H9 (cell line): ENCODE measurements around the gene OAF. TPM values are rescaled to one million over a fixed set of nuclear protein-coding genes. Genes with fewer than 3 reads are reported as not detected.

Experiments
- DNase-seq: peaks from one replicate; pipeline ENCODE4 v3.0.0-alpha.2; 2017
- H2AFZ ChIP-seq: one replicate; pipeline ENCODE4 v1.6.1; 2013; ENCODE audit warnings: mild to moderate bottlenecking, low read length, control low read depth, moderate library complexity
- H2AK5ac ChIP-seq: 2 replicates; pipeline ENCODE4 v1.6.1; 2013; ENCODE audit warnings: low read length, control low read depth, mixed read lengths; ENCODE audit not compliant: insufficient read length
- H2BK120ac ChIP-seq: one replicate; pipeline ENCODE4 v1.6.1; 2013; ENCODE audit warnings: low read depth, mild to moderate bottlenecking, low read length, control low read depth, inconsistent platforms; ENCODE audit not compliant: poor library complexity, severe bottlenecking
- H2BK12ac ChIP-seq: 2 replicates; pipeline ENCODE4 v1.6.1; 2013; ENCODE audit warnings: low read length, control low read depth, mixed read lengths, low read depth; ENCODE audit not compliant: insufficient read length
- H2BK15ac ChIP-seq: 2 replicates; pipeline ENCODE4 v1.6.1; 2013; ENCODE audit warnings: low read depth, low read length, control low read depth
- H2BK20ac ChIP-seq: one replicate; pipeline ENCODE4 v1.6.1; 2013; ENCODE audit warnings: low read depth, mild to moderate bottlenecking, low read length, control low read depth, inconsistent platforms; ENCODE audit not compliant: poor library complexity, severe bottlenecking
- H2BK5ac ChIP-seq: 2 replicates; pipeline ENCODE4 v1.6.1; 2013; ENCODE audit warnings: low read length, control low read depth, mixed read lengths; ENCODE audit not compliant: insufficient read length
- H3K14ac ChIP-seq: 2 replicates; pipeline ENCODE4 v1.6.1; 2013; ENCODE audit warnings: low read length, control low read depth; ENCODE audit not compliant: insufficient read depth
- H3K18ac ChIP-seq: 2 replicates; pipeline ENCODE4 v1.6.1; 2013; ENCODE audit warnings: low read depth, mild to moderate bottlenecking, mixed read lengths, low read length, control low read depth; ENCODE audit not compliant: insufficient read length
- H3K23ac ChIP-seq: 2 replicates; pipeline ENCODE4 v1.6.1; 2013; ENCODE audit warnings: low read length, control low read depth, mixed read lengths, low read depth; ENCODE audit not compliant: insufficient read length
- H3K23me2 ChIP-seq: 2 replicates; pipeline ENCODE4 v1.6.1; 2013; ENCODE audit warnings: low read depth, mild to moderate bottlenecking, mixed read lengths, low read length, control low read depth; ENCODE audit not compliant: insufficient read length, poor library complexity, severe bottlenecking
- H3K27ac ChIP-seq: 2 replicates; pipeline ENCODE4 v1.5.1; 2013; ENCODE audit warnings: low read length, control low read depth, mixed read lengths, low read depth; ENCODE audit not compliant: insufficient read length
- H3K27me3 ChIP-seq: 2 replicates; pipeline ENCODE4 v1.6.1; 2013; ENCODE audit warnings: low read length, control low read depth, inconsistent platforms; ENCODE audit not compliant: insufficient read depth
- H3K4ac ChIP-seq: 2 replicates; pipeline ENCODE4 v1.6.1; 2013; ENCODE audit warnings: low read depth, mild to moderate bottlenecking, control low read depth, inconsistent platforms, low read length, moderate library complexity
- H3K4me1 ChIP-seq: 2 replicates; pipeline ENCODE4 v1.6.1; 2013; ENCODE audit warnings: low read length, control low read depth, inconsistent platforms; ENCODE audit not compliant: insufficient read depth
- H3K4me2 ChIP-seq: 2 replicates; pipeline ENCODE4 v1.6.1; 2013; ENCODE audit warnings: low read length, control low read depth, mixed read lengths; ENCODE audit not compliant: insufficient read length, insufficient read depth
- H3K56ac ChIP-seq: 2 replicates; pipeline ENCODE4 v1.6.1; 2013; ENCODE audit warnings: low read depth, mild to moderate bottlenecking, mixed read lengths, low read length, control low read depth; ENCODE audit not compliant: insufficient read length
- H3K79me1 ChIP-seq: 2 replicates; pipeline ENCODE4 v1.6.1; 2013; ENCODE audit warnings: low read depth, mild to moderate bottlenecking, moderate library complexity, low read length, control low read depth, inconsistent platforms; ENCODE audit not compliant: insufficient read depth, poor library complexity, severe bottlenecking
- H3K79me2 ChIP-seq: 2 replicates; pipeline ENCODE4 v1.6.1; 2013; ENCODE audit warnings: low read length, control low read depth, inconsistent platforms; ENCODE audit not compliant: insufficient read depth
- H3K9ac ChIP-seq: 2 replicates; pipeline ENCODE4 v1.6.1; 2013; ENCODE audit warnings: low read length, control low read depth, mixed read lengths; ENCODE audit not compliant: insufficient read length; ENCODE audit errors: extremely low read depth
- H3K9me3 ChIP-seq: one replicate; pipeline ENCODE4 v1.6.1; 2013; ENCODE audit warnings: low read depth, low read length, inconsistent platforms; ENCODE audit not compliant: control insufficient read depth
- H3T11ph ChIP-seq: one replicate; pipeline ENCODE4 v1.6.1; 2013; ENCODE audit warnings: mild to moderate bottlenecking, low read length, control low read depth, inconsistent platforms
- H4K20me1 ChIP-seq: one replicate; pipeline ENCODE4 v1.6.1; 2013; ENCODE audit not compliant: control insufficient read depth, insufficient read length, insufficient read depth
- H4K5ac ChIP-seq: 2 replicates; pipeline ENCODE4 v1.6.1; 2013; ENCODE audit warnings: low read depth, mild to moderate bottlenecking, mixed read lengths, low read length, control low read depth; ENCODE audit not compliant: insufficient read length
- H4K8ac ChIP-seq: replicated peaks from 2 replicates; pipeline ENCODE4 v1.6.1; 2013; ENCODE audit warnings: low read length, control low read depth, mixed read lengths, low read depth; ENCODE audit not compliant: insufficient read length
- H4K91ac ChIP-seq: 2 replicates; pipeline ENCODE4 v1.6.1; 2013; ENCODE audit warnings: low read depth, mild to moderate bottlenecking, moderate library complexity, mixed read lengths, low read length, control low read depth; ENCODE audit not compliant: insufficient read length
- H3K27ac Mint-ChIP-seq, 3 experiments: 2 replicates in 2 of 3; 3 replicates in 1 of 3; pipeline ENCODE4 v1.8.0; 2020 to 2021; ENCODE audit warnings: mixed read lengths in 3 of 3, mild to moderate bottlenecking in 1 of 3, moderate library complexity in 1 of 3
- H3K27me3 Mint-ChIP-seq: 2 replicates; pipeline ENCODE4 v1.8.0; 2021; ENCODE audit warnings: low read depth, mild to moderate bottlenecking, moderate library complexity, mixed read lengths
- H3K36me3 Mint-ChIP-seq, 3 experiments: 2 replicates in 2 of 3; 3 replicates in 1 of 3; pipeline ENCODE4 v1.8.0; 2020 to 2021; ENCODE audit warnings: low read depth in 3 of 3, mixed read lengths in 3 of 3; ENCODE audit not compliant: insufficient read depth in 1 of 3
- H3K4me1 Mint-ChIP-seq, 2 experiments: 2 replicates each; pipeline ENCODE4 v1.8.0; 2020; ENCODE audit warnings: mixed read lengths in 2 of 2
- H3K4me3 Mint-ChIP-seq, 2 experiments: 2 replicates in 1 of 2; 3 replicates in 1 of 2; pipeline ENCODE4 v1.8.0; 2020 to 2021; ENCODE audit warnings: mild to moderate bottlenecking in 2 of 2, mixed read lengths in 2 of 2, moderate library complexity in 1 of 2
- H3K9me3 Mint-ChIP-seq, 2 experiments: 2 replicates in 1 of 2; 3 replicates in 1 of 2; pipeline ENCODE4 v1.8.0; 2020; ENCODE audit warnings: mild to moderate bottlenecking in 2 of 2, mixed read lengths in 2 of 2, moderate library complexity in 1 of 2
- CTCF ChIP-seq: fragments of 200-600 bp; sonication (generic); conservative IDR thresholded peaks from 3 replicates; pipeline ENCODE4 v1.8.0; 2021; ENCODE audit warnings: antibody characterized with exemption, mild to moderate bottlenecking
- WGBS: extraction: QIAGEN DNeasy Blood & Tissue Kit; methylation state at CpG from one replicate; pipeline ENCODE4 v1.1.7; 2013; ENCODE audit warnings: missing lambda C conversion rate, low lambda C conversion rate, mixed read lengths; ENCODE audit not compliant: insufficient read length; ENCODE audit errors: extremely low coverage; 5-methylcytosine and 5-hydroxymethylcytosine counted together
- total RNA-seq: library from RNA; stranded (reverse); gene quantifications from 2 replicates; pipeline ENCODE4 v1.2.1, GENCODE V29; 2021

Gene OAF
- total RNA-seq, 1 experiment from 2014 or later, result 1.1 TPM

GRCh38 chr11:120244476-120245365, 33.9 kb downstream of the OAF start:
- no peak overlapping the region for H3K4me3 Mint-ChIP-seq
- TF ChIP-seq CTCF, result no peak
- H3K23me2 ChIP-seq, result peaks cover 6% of the 10 kb centered on the region
- H3K27ac Mint-ChIP-seq, result no peak overlapping the region
- no peak for DNase-seq
- no peak overlapping the region for H3K14ac ChIP-seq
- H4K91ac ChIP-seq, result no peak overlapping the region
- H3K27me3 ChIP-seq, result no peaks in the 10 kb centered on the region; the same call in 1 of the 2 replicates
- no peak overlapping the region for H2BK12ac ChIP-seq
- peaks cover 6% of the 10 kb centered on the region; the same call in 1 of the 2 replicates for H3K4me1 ChIP-seq
- no peak overlapping the region for H3K4me2 ChIP-seq
- no peaks in the 10 kb centered on the region for H3K9me3 Mint-ChIP-seq
- H2AFZ ChIP-seq, result no peak overlapping the region
- no peak overlapping the region for H3K27ac ChIP-seq
- no peak overlapping the region for H3K9ac ChIP-seq
- no peak overlapping the region for H2BK120ac ChIP-seq
- H3K18ac ChIP-seq, result no peak overlapping the region
- H3T11ph ChIP-seq, result no peak overlapping the region
- peaks cover 65 to 67% of the 10 kb centered on the region in 2 experiments for H3K4me1 Mint-ChIP-seq
- H2BK20ac ChIP-seq, result no peak overlapping the region
- peaks cover 71% of the 10 kb centered on the region for H3K27me3 Mint-ChIP-seq
- no peaks in the 10 kb centered on the region for H3K79me1 ChIP-seq
- H3K56ac ChIP-seq, result no peak overlapping the region
- H3K36me3 Mint-ChIP-seq, result no peaks in the 10 kb centered on the region
- no peak overlapping the region for H2AK5ac ChIP-seq
- H4K8ac ChIP-seq, result no peak overlapping the region
- no peak overlapping the region for H3K23ac ChIP-seq
- no peak overlapping the region for H4K5ac ChIP-seq
- H3K9me3 ChIP-seq, result no peaks in the 10 kb centered on the region
- no CpG with 5 or more reads among the region's 13 CpGs for WGBS
- no peak overlapping the region for H3K4ac ChIP-seq
- H4K20me1 ChIP-seq, result no peaks in the 10 kb centered on the region
- no peaks in the 10 kb centered on the region for H3K79me2 ChIP-seq
- H2BK5ac ChIP-seq, result no peak overlapping the region
- no peak overlapping the region for H2BK15ac ChIP-seq
